Mesendoderm (in vitro differentiated cells): Measurements from ENCODE around the gene KIAA0586.

Source experiments
- DNase-seq: peaks from one replicate; pipeline ENCODE4 v3.0.0; 2013
- H2AK5ac ChIP-seq: 2 replicates; pipeline ENCODE4 v1.6.1; 2013; ENCODE audit warnings: low read length, inconsistent platforms
- H2BK120ac ChIP-seq: 2 replicates; pipeline ENCODE4 v1.6.1; 2013; ENCODE audit warnings: low read depth, mild to moderate bottlenecking, low read length, moderate library complexity, mixed read lengths
- H2BK15ac ChIP-seq: replicated peaks from 2 replicates; pipeline ENCODE4 v1.6.1; 2013; ENCODE audit warnings: low read depth, mild to moderate bottlenecking, moderate library complexity
- H2BK5ac ChIP-seq: 2 replicates; pipeline ENCODE4 v1.6.1; 2013; ENCODE audit warnings: low read length, inconsistent platforms
- H3K18ac ChIP-seq: 2 replicates; pipeline ENCODE4 v1.6.1; 2013; ENCODE audit warnings: mild to moderate bottlenecking, low read length, mixed read lengths
- H3K23ac ChIP-seq: one replicate; pipeline ENCODE4 v1.6.1; 2013; ENCODE audit warnings: low read length
- H3K27ac ChIP-seq: 2 replicates; pipeline ENCODE4 v1.5.1; 2013; ENCODE audit warnings: low read depth, mild to moderate bottlenecking, inconsistent platforms, low read length, moderate library complexity
- H3K27me3 ChIP-seq: 2 replicates; pipeline ENCODE4 v1.6.1; 2013; ENCODE audit warnings: low read length, control low read depth, mild to moderate bottlenecking, inconsistent platforms; ENCODE audit not compliant: insufficient read depth, poor library complexity
- H3K36me3 ChIP-seq: 2 replicates; pipeline ENCODE4 v1.6.1; 2013; ENCODE audit warnings: low read length, inconsistent platforms; ENCODE audit not compliant: control insufficient read depth, insufficient read depth
- H3K4ac ChIP-seq: one replicate; pipeline ENCODE4 v1.6.1; 2013; ENCODE audit warnings: low read depth, mild to moderate bottlenecking, low read length, moderate library complexity
- H3K4me1 ChIP-seq: 2 replicates; pipeline ENCODE4 v1.6.1; 2013; ENCODE audit warnings: low read depth, low read length, inconsistent platforms; ENCODE audit not compliant: control insufficient read depth
- H3K4me2 ChIP-seq: 2 replicates; pipeline ENCODE4 v1.6.1; 2013; ENCODE audit warnings: low read length
- H3K4me3 ChIP-seq: 2 replicates; pipeline ENCODE4 v1.5.1; 2013; ENCODE audit warnings: mild to moderate bottlenecking, low read length
- H3K56ac ChIP-seq: one replicate; pipeline ENCODE4 v1.6.1; 2013; ENCODE audit warnings: low read length
- H3K79me1 ChIP-seq: 2 replicates; pipeline ENCODE4 v1.6.1; 2013; ENCODE audit warnings: low read length, inconsistent platforms
- H3K79me2 ChIP-seq: 2 replicates; pipeline ENCODE4 v1.6.1; 2013; ENCODE audit warnings: mild to moderate bottlenecking, low read length; ENCODE audit not compliant: control insufficient read depth, insufficient read depth
- H3K9ac ChIP-seq: 2 replicates; pipeline ENCODE4 v1.6.1; 2013; ENCODE audit warnings: low read length, inconsistent platforms
- H4K5ac ChIP-seq: one replicate; pipeline ENCODE4 v1.6.1; 2013; ENCODE audit warnings: low read length
- H4K8ac ChIP-seq: one replicate; pipeline ENCODE4 v1.6.1; 2013; ENCODE audit warnings: low read depth, mild to moderate bottlenecking, control low read depth, low read length, moderate library complexity
- WGBS: extraction: QIAGEN DNeasy Blood & Tissue Kit; methylation state at CpG from one replicate; pipeline ENCODE4 v1.1.7; 2013; ENCODE audit warnings: low lambda C conversion rate, missing lambda C conversion rate; ENCODE audit not compliant: insufficient coverage; ENCODE audit errors: extremely low coverage; 5-methylcytosine and 5-hydroxymethylcytosine counted together

Gene KIAA0586

DNA sequence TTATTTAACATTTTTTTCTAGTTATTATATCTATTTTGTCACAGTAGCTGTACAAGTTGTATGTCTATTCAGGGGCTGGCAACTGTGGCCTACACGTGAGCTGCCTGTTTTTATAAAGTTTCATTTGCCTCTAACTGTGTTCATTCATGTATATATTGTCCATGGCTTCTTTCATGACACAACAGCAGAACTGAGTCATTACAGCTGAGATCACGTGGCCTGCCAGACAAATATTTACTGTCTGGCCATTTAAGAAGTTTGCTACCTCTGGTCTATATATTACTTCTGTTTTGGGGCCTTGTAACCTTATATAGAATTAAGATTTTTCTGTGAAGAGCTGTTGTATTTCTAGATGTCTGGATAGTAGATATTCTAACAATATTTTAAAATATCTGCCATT lies 37.9 kb downstream of the KIAA0586 start:
- H3K56ac ChIP-seq: no peak overlapping the region
- no peaks in the 10 kb centered on the region for H3K79me2 ChIP-seq
- no peak for DNase-seq
- H3K4me2 ChIP-seq: no peak overlapping the region
- no peak overlapping the region for H4K5ac ChIP-seq
- H3K18ac ChIP-seq: no peak overlapping the region
- no peak overlapping the region for H3K9ac ChIP-seq
- no peak overlapping the region for H2AK5ac ChIP-seq
- no CpG with 5 or more reads among the region's 2 CpGs for WGBS
- H3K36me3 ChIP-seq: peaks cover 3% of the 10 kb centered on the region
- no peaks in the 10 kb centered on the region for H3K4me1 ChIP-seq
- no peak overlapping the region for H2BK120ac ChIP-seq
- no peak overlapping the region for H3K4ac ChIP-seq
- H3K27me3 ChIP-seq: no peaks in the 10 kb centered on the region
- H3K23ac ChIP-seq: no peak overlapping the region
- no peak overlapping the region for H3K27ac ChIP-seq
- H3K4me3 ChIP-seq: no peak overlapping the region
- no peak overlapping the region for H2BK5ac ChIP-seq
- no peak overlapping the region for H2BK15ac ChIP-seq
- H4K8ac ChIP-seq: no peak overlapping the region
- no peaks in the 10 kb centered on the region for H3K79me1 ChIP-seq

DNA sequence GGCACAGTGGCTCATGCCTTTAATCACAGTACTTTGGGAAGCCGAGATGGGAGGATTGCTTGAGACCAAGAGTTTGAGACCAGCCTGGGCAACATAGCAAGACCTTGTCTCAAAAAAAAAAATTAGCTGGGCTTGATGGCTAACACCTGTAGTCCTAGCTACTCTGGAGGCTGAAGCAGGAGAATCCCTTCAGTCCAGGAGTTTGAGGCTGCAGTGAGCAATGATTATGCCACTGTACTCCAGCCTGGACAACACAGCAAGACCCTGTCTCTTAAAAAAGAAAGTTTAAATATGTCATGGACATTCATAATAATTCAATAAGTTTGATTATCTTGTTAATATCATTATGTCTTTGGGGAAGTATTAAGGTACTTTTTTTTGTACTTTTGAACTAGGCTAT lies 38.9 kb downstream of the KIAA0586 start:
- no peak overlapping the region for H2BK120ac ChIP-seq
- no peak overlapping the region for H3K56ac ChIP-seq
- no peak overlapping the region for H3K18ac ChIP-seq
- H4K5ac ChIP-seq: no peak overlapping the region
- no peak overlapping the region for H2AK5ac ChIP-seq
- no peak overlapping the region for H3K23ac ChIP-seq
- no peaks in the 10 kb centered on the region for H3K79me2 ChIP-seq
- no peak overlapping the region for H3K4me3 ChIP-seq
- no CpG with 5 or more reads among the region's 1 CpG for WGBS
- peaks cover 3% of the 10 kb centered on the region for H3K36me3 ChIP-seq
- H3K27me3 ChIP-seq: no peaks in the 10 kb centered on the region
- no peak overlapping the region for H4K8ac ChIP-seq
- no peaks in the 10 kb centered on the region for H3K79me1 ChIP-seq
- no peak overlapping the region for H2BK15ac ChIP-seq
- no peaks in the 10 kb centered on the region for H3K4me1 ChIP-seq
- H3K9ac ChIP-seq: no peak overlapping the region
- no peak for DNase-seq
- no peak overlapping the region for H3K4ac ChIP-seq
- no peak overlapping the region for H2BK5ac ChIP-seq
- no peak overlapping the region for H3K27ac ChIP-seq
- no peak overlapping the region for H3K4me2 ChIP-seq

DNA sequence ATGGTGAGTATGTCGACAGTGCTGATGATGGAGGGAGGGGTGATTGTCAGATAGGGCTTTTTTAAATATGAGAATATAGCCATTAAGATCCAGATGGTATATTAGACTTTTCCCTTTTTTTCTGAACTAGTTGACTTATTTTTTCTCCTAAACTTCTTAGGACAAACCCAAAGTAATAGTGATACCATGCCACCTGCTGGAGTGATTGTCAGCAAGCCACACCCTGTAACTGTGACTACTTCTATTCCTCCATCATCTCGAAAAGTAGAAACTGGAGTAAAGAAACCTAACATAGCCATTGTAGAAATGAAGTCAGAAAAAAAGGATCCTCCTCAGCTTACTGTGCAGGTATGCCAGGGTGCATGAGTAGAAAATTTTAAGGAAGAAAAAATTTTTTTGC lies 40.1 kb downstream of the KIAA0586 start:
- Histone ChIP-seq H3K4ac (no peak overlapping the region), H3K56ac (no peak overlapping the region), H2BK15ac (no peak overlapping the region), H2AK5ac (no peak overlapping the region), H3K4me3 (no peak overlapping the region), H3K79me2 (no peaks in the 10 kb centered on the region), H3K18ac (no peak overlapping the region), H3K36me3 (peaks cover 3% of the 10 kb centered on the region), H4K8ac (no peak overlapping the region), H3K27me3 (no peaks in the 10 kb centered on the region), H4K5ac (no peak overlapping the region), H3K27ac (no peak overlapping the region), H3K4me1 (no peaks in the 10 kb centered on the region), H2BK5ac (no peak overlapping the region), H2BK120ac (no peak overlapping the region), H3K9ac (no peak overlapping the region), H3K23ac (no peak overlapping the region), H3K79me1 (no peaks in the 10 kb centered on the region), H3K4me2 (no peak overlapping the region)
- no peak for DNase-seq
- WGBS: 100% methylated on average over 1 of the region's 2 CpGs

DNA sequence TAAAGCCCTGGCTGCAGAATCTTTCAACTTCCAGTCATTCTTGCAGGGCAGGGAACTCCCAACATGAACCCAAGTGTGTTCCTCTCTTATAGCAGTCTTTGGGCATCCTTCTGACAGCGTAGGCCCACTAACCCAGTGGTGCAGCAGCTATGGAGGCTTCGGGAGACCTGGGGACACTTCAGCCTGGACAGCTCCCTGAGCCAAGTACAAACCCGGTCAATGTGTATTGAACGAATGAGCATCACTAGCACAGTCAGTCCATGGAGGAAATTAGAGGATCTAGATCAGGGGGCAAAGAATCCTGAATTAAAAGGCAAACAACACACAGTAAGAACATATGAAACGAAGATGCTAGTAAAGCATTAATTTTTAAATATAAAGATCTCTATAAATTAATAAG lies 41.8 kb downstream of the KIAA0586 start:
- Histone ChIP-seq H3K23ac (no peak overlapping the region), H3K36me3 (peaks cover 3% of the 10 kb centered on the region), H4K8ac (no peak overlapping the region), H3K4ac (no peak overlapping the region), H2BK5ac (no peak overlapping the region), H3K27ac (no peak overlapping the region), H3K79me2 (no peaks in the 10 kb centered on the region), H2BK15ac (no peak overlapping the region), H3K27me3 (no peaks in the 10 kb centered on the region), H4K5ac (no peak overlapping the region), H3K4me3 (no peak overlapping the region), H3K56ac (no peak overlapping the region), H3K79me1 (no peaks in the 10 kb centered on the region), H3K4me1 (no peaks in the 10 kb centered on the region), H2AK5ac (no peak overlapping the region), H3K4me2 (no peak overlapping the region), H3K18ac (no peak overlapping the region), H2BK120ac (no peak overlapping the region), H3K9ac (no peak overlapping the region)
- no CpG with 5 or more reads among the region's 5 CpGs for WGBS
- DNase-seq: no peak

DNA sequence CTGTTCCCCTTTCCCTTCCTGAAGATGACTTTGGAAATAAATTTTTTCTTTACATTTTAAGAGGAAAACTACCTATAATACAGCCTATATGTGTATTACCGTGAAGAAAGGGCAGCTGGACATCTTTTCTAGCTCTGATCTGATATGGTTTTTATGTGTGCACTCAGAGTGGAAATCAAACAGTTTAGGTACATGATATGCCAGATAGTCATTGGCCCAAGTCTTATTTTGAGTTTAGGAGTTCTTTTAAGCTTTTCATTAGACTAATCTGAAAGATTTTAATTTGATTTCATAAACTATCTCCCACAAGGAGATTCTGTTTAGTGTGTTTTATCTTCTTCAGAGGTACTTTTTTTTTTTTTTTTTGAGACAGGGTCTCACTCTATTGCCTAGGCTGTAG lies 48.8 kb downstream of the KIAA0586 start:
- no peaks in the 10 kb centered on the region for H3K27me3 ChIP-seq
- H3K27ac ChIP-seq: no peak overlapping the region
- H3K36me3 ChIP-seq: no peaks in the 10 kb centered on the region
- no peaks in the 10 kb centered on the region for H3K4me1 ChIP-seq
- H3K4ac ChIP-seq: no peak overlapping the region
- no CpG with 5 or more reads among the region's 1 CpG for WGBS
- no peaks in the 10 kb centered on the region for H3K79me1 ChIP-seq
- H3K79me2 ChIP-seq: no peaks in the 10 kb centered on the region
- no peak overlapping the region for H3K4me2 ChIP-seq
- H2BK5ac ChIP-seq: no peak overlapping the region
- H4K5ac ChIP-seq: no peak overlapping the region
- no peak overlapping the region for H4K8ac ChIP-seq
- no peak overlapping the region for H2AK5ac ChIP-seq
- H3K4me3 ChIP-seq: no peak overlapping the region
- H3K18ac ChIP-seq: no peak overlapping the region
- no peak overlapping the region for H2BK15ac ChIP-seq
- H3K56ac ChIP-seq: no peak overlapping the region
- no peak overlapping the region for H3K23ac ChIP-seq
- no peak overlapping the region for H2BK120ac ChIP-seq
- DNase-seq: no peak
- no peak overlapping the region for H3K9ac ChIP-seq

DNA sequence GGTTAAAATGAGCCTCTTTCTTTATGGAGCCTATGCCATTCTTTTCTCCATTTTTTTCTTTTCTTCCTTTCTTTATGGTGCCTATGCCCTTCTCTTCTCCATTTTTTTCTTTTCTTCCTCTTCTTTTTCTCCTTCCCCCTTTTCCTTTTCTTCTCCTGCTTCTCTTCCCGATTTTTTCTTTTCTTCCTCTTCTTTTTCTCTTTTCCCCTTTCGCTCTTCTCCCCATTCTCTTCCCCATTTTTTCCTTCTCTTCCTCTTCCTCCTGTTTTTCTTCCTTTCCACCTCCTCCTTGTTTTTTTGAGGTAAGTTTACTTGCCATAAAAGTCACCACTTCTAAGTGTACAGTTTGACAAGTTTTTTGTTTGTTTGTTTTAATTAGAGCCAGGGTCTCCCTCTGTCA lies 50.1 kb downstream of the KIAA0586 start:
- Histone ChIP-seq H3K4ac (no peak overlapping the region), H4K5ac (no peak overlapping the region), H3K56ac (no peak overlapping the region), H3K27me3 (no peaks in the 10 kb centered on the region), H2BK120ac (no peak overlapping the region), H2BK15ac (no peak overlapping the region), H3K18ac (no peak overlapping the region), H3K4me1 (no peaks in the 10 kb centered on the region), H3K79me1 (no peaks in the 10 kb centered on the region), H3K23ac (no peak overlapping the region), H3K79me2 (no peaks in the 10 kb centered on the region), H3K9ac (no peak overlapping the region), H3K27ac (no peak overlapping the region), H3K4me2 (no peak overlapping the region), H4K8ac (no peak overlapping the region), H2AK5ac (no peak overlapping the region), H3K36me3 (no peaks in the 10 kb centered on the region), H2BK5ac (no peak overlapping the region), H3K4me3 (no peak overlapping the region)
- DNase-seq: no peak
- WGBS: 100% methylated on average over 2 of the region's 2 CpGs
